H1 (cell line): ENCODE data around the gene ARHGAP23. TPM values are rescaled to one million over a fixed set of nuclear protein-coding genes. Genes with fewer than 3 reads are reported as not detected.

Source experiments
- CTCF ChIA-PET: fragments of 300-600 bp; sonication (Branson Sonifier 250); formaldehyde crosslinking; loops from one replicate; lab custom pipeline; 2021; ENCODE audit not compliant: partially characterized antibody; lab: Charles Lee
- POLR2A ChIA-PET: fragments of 300-600 bp; sonication (Branson Sonifier 250); formaldehyde crosslinking; loops from one replicate; lab custom pipeline; 2021; ENCODE audit warnings: inconsistent platforms; ENCODE audit not compliant: partially characterized antibody; lab: Charles Lee
- DNase-seq, 2 experiments: peaks; one replicate each; pipeline versions ENCODE4 v3.0.0 to v3.0.0-alpha.2; 2010 to 2022; ENCODE audit warnings: low spot score in 2 of 2, low read depth in 1 of 2, mixed read lengths in 1 of 2
- FAIRE-seq: peaks from 2 replicates; lab custom pipeline; 2011; peaks lifted over from hg19 to GRCh38; lab: Jason Lieb, UNC
- H2AFZ ChIP-seq: 2 replicates; pipeline ENCODE4 v1.8.1; 2012; ENCODE audit warnings: low read length, inconsistent platforms
- H2AK5ac ChIP-seq: 2 replicates; pipeline ENCODE4 v1.6.1; 2013; ENCODE audit warnings: low read depth, low read length
- H2BK120ac ChIP-seq: replicated peaks from 2 replicates; pipeline ENCODE3; 2013; ENCODE audit warnings: low read depth, low read length, inconsistent platforms
- H2BK12ac ChIP-seq: 2 replicates; pipeline ENCODE4 v1.6.1; 2013; ENCODE audit warnings: low read depth, low read length
- H2BK15ac ChIP-seq: 2 replicates; pipeline ENCODE4 v1.6.1; 2013; ENCODE audit warnings: low read length
- H2BK20ac ChIP-seq: 2 replicates; pipeline ENCODE4 v1.6.1; 2013; ENCODE audit warnings: low read length
- H2BK5ac ChIP-seq: 2 replicates; pipeline ENCODE4 v1.6.1; 2013; ENCODE audit warnings: low read depth, low read length
- H3K14ac ChIP-seq: 2 replicates; pipeline ENCODE4 v1.6.1; 2013; ENCODE audit warnings: inconsistent platforms; ENCODE audit not compliant: insufficient read length
- H3K18ac ChIP-seq: 2 replicates; pipeline ENCODE4 v1.6.1; 2013; ENCODE audit warnings: low read length; ENCODE audit errors: extremely low read depth
- H3K23ac ChIP-seq: 2 replicates; pipeline ENCODE4 v1.6.1; 2013; ENCODE audit warnings: inconsistent platforms; ENCODE audit not compliant: insufficient read length
- H3K23me2 ChIP-seq: 2 replicates; pipeline ENCODE4 v1.6.1; 2013; ENCODE audit warnings: low read depth, low read length
- H3K27ac ChIP-seq: 2 replicates; pipeline ENCODE4 v1.6.1; 2011; ENCODE audit warnings: low read depth, low read length, inconsistent platforms
- H3K27me3 ChIP-seq, 4 experiments: replicated peaks in 1 of 4; 1 replicate in 1 of 4; 2 replicates in 3 of 4; pipeline versions ENCODE4 v1.6.1 to v1.8.1; 2011 to 2013; ENCODE audit warnings: low read length in 3 of 4, mild to moderate bottlenecking in 3 of 4, inconsistent platforms in 2 of 4, mixed read lengths in 2 of 4, moderate library complexity in 1 of 4; ENCODE audit not compliant: control insufficient read depth in 3 of 4, insufficient read depth in 3 of 4; ENCODE audit errors: extremely low read depth in 1 of 4
- H3K36me3 ChIP-seq, 4 experiments: 2 replicates each; pipeline versions ENCODE4 v1.6.1 to v1.8.1; 2011 to 2013; ENCODE audit warnings: mild to moderate bottlenecking in 4 of 4, low read length in 3 of 4, moderate library complexity in 2 of 4, control low read depth in 1 of 4, inconsistent platforms in 1 of 4; ENCODE audit not compliant: insufficient read depth in 4 of 4, control insufficient read depth in 2 of 4
- H3K4ac ChIP-seq: replicated peaks from 2 replicates; pipeline ENCODE3; 2013; ENCODE audit warnings: low read length, low read depth, mixed read lengths, inconsistent platforms; ENCODE audit not compliant: insufficient read length
- H3K4me1 ChIP-seq, 4 experiments: replicated peaks in 1 of 4; 1 replicate in 1 of 4; 2 replicates in 3 of 4; pipeline versions ENCODE4 v1.6.1 to v1.8.1; 2011 to 2013; ENCODE audit warnings: low read length in 3 of 4, inconsistent platforms in 2 of 4, mixed read lengths in 1 of 4; ENCODE audit not compliant: insufficient read depth in 4 of 4, control insufficient read depth in 3 of 4
- H3K4me2 ChIP-seq, 2 experiments: 2 replicates each; pipeline versions ENCODE4 v1.6.1 to v1.8.1; 2011 to 2013; ENCODE audit warnings: low read depth in 2 of 2, low read length in 2 of 2, control low read depth in 1 of 2, inconsistent platforms in 1 of 2, mild to moderate bottlenecking in 1 of 2; ENCODE audit not compliant: insufficient read depth in 1 of 2
- H3K4me3 ChIP-seq, 4 experiments: fragments of 200-600, 300-600 bp in 1 of 4; sonication (generic), shearing (Covaris generic), sonication (Bioruptor Twin) in 1 of 4; 2 replicates each; pipeline versions ENCODE4 v1.5.1 to v1.8.1; 2011 to 2016; ENCODE audit warnings: low read length in 4 of 4, low read depth in 3 of 4, control low read depth in 2 of 4, inconsistent platforms in 2 of 4, mild to moderate bottlenecking in 2 of 4, mixed read lengths in 1 of 4, moderate library complexity in 1 of 4; ENCODE audit not compliant: insufficient read depth in 2 of 4; ENCODE audit errors: extremely low read depth in 1 of 4
- H3K56ac ChIP-seq: replicated peaks from 2 replicates; pipeline ENCODE3; 2013; ENCODE audit warnings: low read depth, mild to moderate bottlenecking, mixed read lengths, low read length, inconsistent platforms; ENCODE audit not compliant: insufficient read length
- H3K79me1 ChIP-seq: 2 replicates; pipeline ENCODE4 v1.6.1; 2013; ENCODE audit warnings: low read depth, low read length, control low read depth
- H3K79me2 ChIP-seq, 2 experiments: 2 replicates each; pipeline versions ENCODE4 v1.6.1 to v1.8.1; 2012 to 2013; ENCODE audit warnings: low read length in 2 of 2, mild to moderate bottlenecking in 2 of 2, inconsistent platforms in 1 of 2; ENCODE audit not compliant: insufficient read depth in 2 of 2, control insufficient read depth in 1 of 2
- H3K9ac ChIP-seq, 4 experiments: replicated peaks in 1 of 4; 1 replicate in 1 of 4; 2 replicates in 3 of 4; pipeline versions ENCODE4 v1.6.1 to v1.8.1; 2011 to 2013; ENCODE audit warnings: low read depth in 3 of 4, low read length in 3 of 4, control low read depth in 2 of 4, mild to moderate bottlenecking in 2 of 4, moderate library complexity in 2 of 4, inconsistent platforms in 1 of 4; ENCODE audit errors: extremely low read depth in 1 of 4
- H3K9me3 ChIP-seq, 2 experiments: 2 replicates each; pipeline versions ENCODE4 v1.6.1 to v1.8.1; 2012 to 2013; ENCODE audit warnings: mild to moderate bottlenecking in 2 of 2, moderate library complexity in 2 of 2, control low read depth in 1 of 2, inconsistent platforms in 1 of 2, low read depth in 1 of 2, low read length in 1 of 2, mixed read lengths in 1 of 2; ENCODE audit not compliant: insufficient read depth in 2 of 2
- H4K20me1 ChIP-seq, 2 experiments: replicated peaks in 1 of 2; 2 replicates each; pipeline versions ENCODE3 to v1.8.1; 2011 to 2013; ENCODE audit warnings: inconsistent platforms in 2 of 2, low read length in 2 of 2, mild to moderate bottlenecking in 1 of 2; ENCODE audit not compliant: insufficient read depth in 2 of 2, control insufficient read depth in 1 of 2
- H4K5ac ChIP-seq: 2 replicates; pipeline ENCODE4 v1.6.1; 2013; ENCODE audit warnings: low read length, low read depth, mixed read lengths, inconsistent platforms; ENCODE audit not compliant: insufficient read length
- H4K8ac ChIP-seq: 2 replicates; pipeline ENCODE4 v1.8.0; 2013; ENCODE audit warnings: mild to moderate bottlenecking, moderate library complexity, low read length, inconsistent platforms; ENCODE audit not compliant: insufficient read depth; ENCODE audit errors: extremely low read depth
- H4K91ac ChIP-seq: replicated peaks from 2 replicates; pipeline ENCODE3; 2013; ENCODE audit warnings: low read length, mixed read lengths, inconsistent platforms; ENCODE audit not compliant: insufficient read length
- EZH2 ChIP-seq: fragments of 200-600 bp; sonication (generic); IDR thresholded peaks from 2 replicates; pipeline ENCODE4 v1.7.1; 2012; ENCODE audit warnings: low read depth, mild to moderate bottlenecking, moderate library complexity, low read length, inconsistent platforms; ENCODE audit not compliant: severe bottlenecking
- POU5F1 ChIP-seq: IDR thresholded peaks from 2 replicates; pipeline ENCODE4 v1.6.1; 2011; ENCODE audit warnings: low read depth, mild to moderate bottlenecking, low read length, moderate library complexity
- WGBS, 2 experiments: shearing (Covaris generic) in 1 of 2; methylation state at CpG; one replicate each; pipeline versions ENCODE4 v1.1.6 to v1.1.7; 2013 to 2015; ENCODE audit warnings: low lambda C conversion rate in 2 of 2, mixed read lengths in 2 of 2, inconsistent platforms in 1 of 2, low coverage in 1 of 2, missing lambda C conversion rate in 1 of 2; ENCODE audit not compliant: insufficient replicate concordance in 2 of 2, insufficient coverage in 1 of 2, insufficient read length in 1 of 2; ENCODE audit errors: extremely low coverage in 1 of 2, missing lambda C conversion rate in 1 of 2; 5-methylcytosine and 5-hydroxymethylcytosine counted together
- polyA plus RNA-seq, 7 experiments: library from polyadenylated mRNA; depleted of rRNA in 3 of 7; stranded (reverse) in 5 of 7; unstranded in 2 of 7; fragments of >200 nt in 5 of 7; fragments of 200-250 nt in 2 of 7; gene quantifications; 1 replicate in 5 of 7; 2 replicates in 1 of 7; 4 replicates in 1 of 7; pipeline versions ENCODE4 v1.2.1 to v1.2.3, GENCODE V29; 2011 to 2013; ENCODE audit warnings: missing spikeins in 2 of 7, mixed read lengths in 2 of 7
- total RNA-seq: library from RNA; stranded (reverse); fragmentation: NEBNext Ultra II Directional; extraction: Animal tissue kit (Norgen Biotek cat#: 25700); gene quantifications from 2 replicates; pipeline ENCODE4 v1.2.1, GENCODE V29; 2021

The ARHGAP23 gene
- total and polyA plus RNA-seq, 2 of the 8 experiments (the other 6 are each of a cell fraction or from before 2014, with no cell fraction given) = 16.3 to 107 TPM

- H4K91ac ChIP-seq = no peak overlapping the region
- no peak overlapping the region for H2BK120ac ChIP-seq
- no peak overlapping the region for H2AFZ ChIP-seq
- CTCF ChIA-PET = interaction anchor here (0.6 to 12.9 kb wide), 21 partner anchors 10 to 1961 kb away, joined by 3 to 204 read pairs (median 6); partner anchors contain the start of genes ARHGAP23 and GPR179
- no peak overlapping the region for H3K4ac ChIP-seq
- peak overlapping the region; percentile 55; the same call in 1 of the 2 replicates for H2BK12ac ChIP-seq
- no peaks in the 10 kb centered on the region for H3K23me2 ChIP-seq
- H2AK5ac ChIP-seq = no peak overlapping the region
- H2BK20ac ChIP-seq = no peak overlapping the region
- no peak overlapping the region for H4K8ac ChIP-seq
- H3K27me3 ChIP-seq = no peaks in the 10 kb centered on the region
- WGBS, 2 experiments = 43% methylated on average over 14 of the region's 14 CpGs; no CpG with 5 or more reads in 1 of the 2 experiments
- H3K9ac ChIP-seq = no peak overlapping the region
- H3K36me3 ChIP-seq = no peaks in the 10 kb centered on the region
- FAIRE-seq = no peak
- H3K79me1 ChIP-seq = peaks cover 11% of the 10 kb centered on the region; the same call in 1 of the 2 replicates
- DNase-seq = peak in 1 of 2 experiments; percentile 80
- peaks cover 0 to 3% of the 10 kb centered on the region in 2 experiments for H4K20me1 ChIP-seq
- H4K5ac ChIP-seq = no peak overlapping the region
- no peak overlapping the region for H3K23ac ChIP-seq
- no peak overlapping the region for H3K14ac ChIP-seq
- H3K4me2 ChIP-seq = no peak overlapping the region
- peak overlapping the region; percentile 22; the same call in 1 of the 2 replicates for H2BK5ac ChIP-seq
- no peak overlapping the region for H3K4me3 ChIP-seq
- H3K9me3 ChIP-seq = no peaks in the 10 kb centered on the region
- 0 out of 2 replicates have a peak overlapping the region, but pooled peaks have one; percentile 84 for H2BK15ac ChIP-seq
- H3K27ac ChIP-seq = no peak overlapping the region
- H3K56ac ChIP-seq = no peak overlapping the region
- POLR2A ChIA-PET = interaction anchor here (1.1 to 10.5 kb wide), 5 partner anchors 6 to 22 kb away, joined by 3 to 107 read pairs (median 6); partner anchors contain the start of gene ARHGAP23
- H3K79me2 ChIP-seq = peaks cover 0 to 77% of the 10 kb centered on the region in 2 experiments; a peak in 2 of 4 replicates
- H3K18ac ChIP-seq = peak overlapping the region; percentile 56; the same call in 1 of the 2 replicates
- H3K4me1 ChIP-seq = peaks cover 3 to 50% (median 31%) of the 10 kb centered on the region in 4 experiments
- no peak for TF ChIP-seq POU5F1
- no peak for TF ChIP-seq EZH2
These were observed 15.9 kb downstream of the ARHGAP23 start for GRCh38 chr17:38444151-38444550.
